COLO829 (cell line): ENCODE data around the gene TARS2.

Experiments
- DNase-seq: peaks from one replicate; pipeline ENCODE4 v3.0.0; 2012; ENCODE audit warnings: low spot score

Gene TARS2

GRCh38 chr1:150486966-150487762, at the start of gene TARS2:
TARS2 (plus strand) TSS chr1:150487419; CDS start chr1:150487451, 32 bp downstream.
- DNase-seq = peak; percentile 97

- DNase-seq = peak; percentile 77
Measured at GRCh38 chr1:150441121-150441520, 46.1 kb upstream of the TARS2 start.

GRCh38 chr1:150444232-150444631, 43.0 kb upstream of the TARS2 start:
- DNase-seq = no peak

GRCh38 chr1:150456146-150456647, 31.0 kb upstream of the TARS2 start:
- DNase-seq = no peak

GRCh38 chr1:150464422-150464826, 22.8 kb upstream of the TARS2 start:
- peak; percentile 66 for DNase-seq

GRCh38 chr1:150466964-150467363, 20.3 kb upstream of the TARS2 start:
- no peak for DNase-seq

- no peak for DNase-seq
Measured at GRCh38 chr1:150469291-150469690, 17.9 kb upstream of the TARS2 start.

GRCh38 chr1:150472601-150473200, 14.5 kb upstream of the TARS2 start:
- DNase-seq = no peak

GRCh38 chr1:150473659-150474058, 13.6 kb upstream of the TARS2 start:
- DNase-seq = no peak

GRCh38 chr1:150474869-150475268, 12.3 kb upstream of the TARS2 start:
- DNase-seq = no peak

- DNase-seq = no peak
Measured at GRCh38 chr1:150476754-150477153, 10.5 kb upstream of the TARS2 start.

- no peak for DNase-seq
Measured at GRCh38 chr1:150477320-150477719, 9.9 kb upstream of the TARS2 start.

GRCh38 chr1:150477733-150478132, 9.5 kb upstream of the TARS2 start:
- DNase-seq = no peak

GRCh38 chr1:150479370-150479769, 7.8 kb upstream of the TARS2 start:
- no peak for DNase-seq

GRCh38 chr1:150479927-150480352, 7.3 kb upstream of the TARS2 start:
- no peak for DNase-seq

- DNase-seq = no peak
Measured at GRCh38 chr1:150484431-150484830, 2.8 kb upstream of the TARS2 start.

- no peak for DNase-seq
Measured at GRCh38 chr1:150484861-150485260, 2.4 kb upstream of the TARS2 start.

GRCh38 chr1:150487763-150488115, 520 bp downstream of the TARS2 start:
- no peak for DNase-seq

GRCh38 chr1:150493175-150493574, 6.0 kb downstream of the TARS2 start:
- DNase-seq = no peak

- DNase-seq = no peak
Measured at GRCh38 chr1:150498342-150498741, 11.1 kb downstream of the TARS2 start.

GRCh38 chr1:150505431-150505830, 18.2 kb downstream of the TARS2 start:
- DNase-seq = no peak

- peak; percentile 95 for DNase-seq
Measured at GRCh38 chr1:150507912-150508864, 21.0 kb downstream of the TARS2 start, which contains the start of gene ECM1. ECM1 (plus strand) TSS chr1:150508109; CDS start chr1:150508210, 101 bp downstream.
